Panc1 (cell line): ENCODE data around the gene GRIN3B. TPM values are rescaled to one million over a fixed set of nuclear protein-coding genes. Genes with fewer than 3 reads are reported as not detected.

ENCODE experiments used
- ATAC-seq: fragments of 200-7000 bp; cut with Tn5 transposase; 2 replicates; pipeline ENCODE4 v1.9.1; 2020; ENCODE audit warnings: mild to moderate bottlenecking, moderate library complexity
- BruUV-seq: library from RNA; stranded (reverse); fragments of 400-500 nt; replicated peaks from 2 replicates; lab custom pipeline; 2021; lab: Mats Ljungman, UMichigan
- CTCF ChIA-PET: fragments of 300-600 bp; sonication (Branson Sonifier 250); formaldehyde crosslinking; loops from one replicate; lab custom pipeline; 2022; ENCODE audit warnings: antibody characterized with exemption; lab: Charles Lee
- POLR2A ChIA-PET: fragments of 300-600 bp; sonication (Branson Sonifier 250); formaldehyde crosslinking; loops from one replicate; lab custom pipeline; 2022; ENCODE audit warnings: antibody characterized with exemption; lab: Charles Lee
- DNase-seq: peaks from one replicate; pipeline ENCODE4 v3.0.0-alpha.2; 2010; ENCODE audit warnings: low read depth, low spot score
- H3K27ac ChIP-seq: 2 replicates; pipeline ENCODE4 v1.5.1; 2011; ENCODE audit warnings: mild to moderate bottlenecking, low read length, inconsistent platforms
- H3K27me3 ChIP-seq: fragments of 200-500 bp; sonication (Bioruptor generic); 2 replicates; pipeline ENCODE4 v1.6.0; 2014; ENCODE audit warnings: low read length, inconsistent platforms; ENCODE audit not compliant: control insufficient read depth, insufficient read depth
- H3K36me3 ChIP-seq: fragments of 200-500 bp; sonication (Bioruptor generic); 2 replicates; pipeline ENCODE4 v1.5.1; 2014; ENCODE audit warnings: inconsistent platforms, mild to moderate bottlenecking, low read length, moderate library complexity; ENCODE audit not compliant: control insufficient read depth, insufficient read depth
- H3K4me1 ChIP-seq: 2 replicates; pipeline ENCODE4 v1.5.1; 2011; ENCODE audit warnings: inconsistent platforms, mild to moderate bottlenecking, low read length, moderate library complexity; ENCODE audit not compliant: control insufficient read depth, insufficient read depth
- H3K4me3 ChIP-seq, 2 experiments: 2 replicates each; pipeline ENCODE4 v1.5.1; 2011 to 2012; ENCODE audit warnings: low read depth in 2 of 2, low read length in 2 of 2, mild to moderate bottlenecking in 2 of 2, inconsistent platforms in 1 of 2, moderate library complexity in 1 of 2
- H3K9me3 ChIP-seq: fragments of 200-500 bp; sonication (Bioruptor generic); 2 replicates; pipeline ENCODE4 v1.5.1; 2014; ENCODE audit warnings: low read depth, mild to moderate bottlenecking, inconsistent platforms, low read length, moderate library complexity; ENCODE audit not compliant: control insufficient read depth, insufficient read depth
- CTCF ChIP-seq: fragments of 450-650 bp; IDR thresholded peaks from 2 replicates; pipeline ENCODE4 v1.5.1; 2017; ENCODE audit warnings: mild to moderate bottlenecking
- POLR2AphosphoS5 ChIP-seq: IDR thresholded peaks from 2 replicates; pipeline ENCODE4 v1.6.1; 2012; ENCODE audit warnings: mild to moderate bottlenecking, low read depth, low read length, moderate library complexity
- REST ChIP-seq, 2 experiments: IDR thresholded peaks; 2 replicates each; pipeline ENCODE4 v1.6.1; 2011 to 2012; ENCODE audit warnings: low read depth in 2 of 2, control low read depth in 1 of 2, low read length in 1 of 2, mild to moderate bottlenecking in 1 of 2, moderate library complexity in 1 of 2; ENCODE audit not compliant: insufficient read depth in 1 of 2
- SIN3A ChIP-seq: IDR thresholded peaks from 2 replicates; pipeline ENCODE4 v1.6.1; 2012; ENCODE audit warnings: low read depth, mild to moderate bottlenecking, low read length, moderate library complexity, borderline replicate concordance; ENCODE audit not compliant: insufficient read depth
- TCF7L2 ChIP-seq: IDR thresholded peaks from 2 replicates; pipeline ENCODE4 v1.6.1; 2011; ENCODE audit warnings: mild to moderate bottlenecking, low read depth, low read length, inconsistent platforms
- in situ Hi-C: cut with HindIII; loops from 2 replicates; pipeline ENCODE4 v1.10.0; 2016; ENCODE audit warnings: low sequenced_read_pairs, low pct_unique_long_range_greater_than_20kb
- intact Hi-C: fragments of 100-400 bp; cut with micrococcal nuclease; formaldehyde crosslinking; loops from one replicate; pipeline ENCODE4 v1.10.0; 2022; ENCODE audit not compliant: unreplicated experiment
- total RNA-seq: library from RNA; stranded (reverse); gene quantifications from one replicate; pipeline ENCODE4 v1.2.1, GENCODE V29; 2021; ENCODE audit not compliant: unreplicated experiment

GRIN3B gene
- total RNA-seq, 1 experiment from 2014 or later: 4.6 TPM

GRCh38 chr19:1055886-1056620 is 55.8 kb downstream of the GRIN3B start:
- intact Hi-C loops: no loop called here
- BruUV-seq: no TSS peak
- Histone ChIP-seq H3K4me1 (no peaks in the 10 kb centered on the region), H3K27me3 (no peaks in the 10 kb centered on the region), H3K27ac (no peak overlapping the region), H3K36me3 (no peaks in the 10 kb centered on the region), H3K9me3 (no peaks in the 10 kb centered on the region), H3K4me3 (no peak overlapping the region)
- ChIA-PET CTCF (interaction anchor here (0.5 kb wide), 1 partner anchor 57 kb away, joined by 5 read pairs; no protein-coding TSS in a partner anchor), POLR2A (interaction anchor here (0.6 kb wide), 1 partner anchor 26 kb away, joined by 3 read pairs; no protein-coding TSS in a partner anchor)
- no peak for DNase-seq
- in situ Hi-C loops: no loop called here
- TF ChIP-seq SIN3A (no peak), CTCF (no peak), POLR2AphosphoS5 (no peak)
- ATAC-seq: no peak

GRCh38 chr19:1057176-1057855 is 57.1 kb downstream of the GRIN3B start:
- DNase-seq: no peak
- in situ Hi-C loops: no loop called here
- TF ChIP-seq CTCF (peak; percentile 20), REST (IDR thresholded peaks at IDR 0.05; ENCODE audit: insufficient read depth in 1 of 2, low read depth in 2 of 2, low read length in 1 of 2) (no peak), SIN3A (no peak), POLR2AphosphoS5 (no peak), TCF7L2 (no peak)
- Histone ChIP-seq H3K4me3 (no peak overlapping the region), H3K27ac (no peak overlapping the region), H3K27me3 (no peaks in the 10 kb centered on the region), H3K4me1 (no peaks in the 10 kb centered on the region), H3K36me3 (no peaks in the 10 kb centered on the region), H3K9me3 (no peaks in the 10 kb centered on the region)
- POLR2A ChIA-PET: no interaction called here
- no TSS peak for BruUV-seq
- ATAC-seq: peak; percentile 76
- CTCF ChIA-PET: no interaction called here
- intact Hi-C loops: no loop called here
